A549 (cell line): ENCODE results near the gene TNIK. TPM values are rescaled to one million over a fixed set of nuclear protein-coding genes. Genes with fewer than 3 reads are reported as not detected.

ENCODE experiments used
- ATAC-seq, 2 experiments: fragments of 200-7000 bp in 1 of 2; fragments of >200 bp in 1 of 2; cut with Nextera tagmentation in 1 of 2; cut with Tn5 transposase in 1 of 2; 3 replicates each; pipeline versions ENCODE4 v1.8.0 to v1.9.1; 2018 to 2020; ENCODE audit warnings: mild to moderate bottlenecking in 1 of 2, moderate library complexity in 1 of 2
- CTCF ChIA-PET: fragments of 300-600 bp; sonication (Branson Sonifier 250); formaldehyde crosslinking; extraction: SDS; loops from one replicate; lab custom pipeline; 2021; ENCODE audit warnings: antibody characterized with exemption, inconsistent platforms; lab: Yijun Ruan, JAX
- POLR2A ChIA-PET: fragments of 350-600 bp; formaldehyde crosslinking; extraction: SDS; loops from one replicate; lab custom pipeline; 2021; ENCODE audit warnings: antibody characterized with exemption, inconsistent platforms; lab: Yijun Ruan, JAX
- DNase-seq, 2 experiments: peaks; one replicate each; pipeline versions ENCODE4 v3.0.0 to v3.0.0-alpha.2; 2011 to 2016; ENCODE audit warnings: low read depth in 1 of 2, low spot score in 1 of 2
- FAIRE-seq: peaks from 2 replicates; lab custom pipeline; 2011; peaks lifted over from hg19 to GRCh38; lab: Jason Lieb, UNC
- H3K27ac ChIP-seq, 2 experiments: fragments of >200 bp; sonication (Bioruptor Twin); formaldehyde crosslinking; 3 replicates each; pipeline ENCODE4 v1.5.1; 2016 to 2017
- H3K4me1 ChIP-seq: fragments of >200 bp; sonication (Bioruptor Twin); formaldehyde crosslinking; 3 replicates; pipeline ENCODE4 v1.6.1; 2016
- H3K4me2 ChIP-seq: fragments of >200 bp; sonication (Bioruptor Twin); formaldehyde crosslinking; 3 replicates; pipeline ENCODE4 v1.6.1; 2016
- H3K4me3 ChIP-seq: fragments of >200 bp; sonication (Bioruptor Twin); formaldehyde crosslinking; 3 replicates; pipeline ENCODE4 v1.5.1; 2016
- H3K9me3 ChIP-seq: fragments of >200 bp; sonication (Bioruptor Twin); formaldehyde crosslinking; 3 replicates; pipeline ENCODE4 v1.6.1; 2016
- FOSL2 ChIP-seq, 2 experiments: fragments of 450-650 bp in 1 of 2; fragments of >200 bp in 1 of 2; sonication (Bioruptor Twin) in 1 of 2; formaldehyde crosslinking; IDR thresholded peaks; 2 replicates each; pipeline versions ENCODE4 v1.5.0 to v1.6.1; 2016 to 2020; ENCODE audit warnings: mild to moderate bottlenecking in 1 of 2, moderate library complexity in 1 of 2
- HOXA7 ChIP-seq: fragments of 250-450 bp; sonication (Bioruptor Pico); IDR thresholded peaks from 2 replicates; pipeline ENCODE4 v1.5.0; 2020; ENCODE audit warnings: mild to moderate bottlenecking, moderate library complexity
- HOXB13 ChIP-seq: fragments of 250-450 bp; sonication (Bioruptor Pico); IDR thresholded peaks from 2 replicates; pipeline ENCODE4 v1.5.0; 2020; ENCODE audit warnings: low read depth, mild to moderate bottlenecking, moderate library complexity
- JUN ChIP-seq, 2 experiments: fragments of >200 bp; sonication (Bioruptor Twin); formaldehyde crosslinking; IDR thresholded peaks; 2 replicates in 1 of 2; 3 replicates in 1 of 2; pipeline ENCODE4 v1.6.1; 2016 to 2017
- MAZ ChIP-seq: fragments of 150-350 bp; IDR thresholded peaks from 2 replicates; pipeline ENCODE4 v1.6.1; 2014; ENCODE audit warnings: antibody characterized with exemption, low read depth, low read length, borderline replicate concordance
- NPAS2 ChIP-seq: fragments of 250-450 bp; sonication (Bioruptor Pico); IDR thresholded peaks from 2 replicates; pipeline ENCODE4 v1.8.0; 2022; ENCODE audit warnings: mild to moderate bottlenecking, moderate library complexity, borderline replicate concordance
- NR3C1 ChIP-seq: fragments of >200 bp; sonication (Bioruptor Twin); formaldehyde crosslinking; IDR thresholded peaks from 3 replicates; pipeline ENCODE4 v1.6.1; 2017
- RAD21 ChIP-seq, 2 experiments: fragments of >200 bp in 1 of 2; sonication (Bioruptor Twin) in 1 of 2; formaldehyde crosslinking in 1 of 2; IDR thresholded peaks in 1 of 2; conservative IDR thresholded peaks in 1 of 2; 2 replicates in 1 of 2; 3 replicates in 1 of 2; pipeline ENCODE4 v1.6.1; 2012 to 2018; ENCODE audit warnings: inconsistent platforms in 1 of 2
- RCOR1 ChIP-seq: fragments of 150-350 bp; IDR thresholded peaks from 2 replicates; pipeline ENCODE4 v1.6.1; 2014; ENCODE audit warnings: antibody characterized with exemption, low read length, low read depth
- ZFP36 ChIP-seq: fragments of 450-650 bp; IDR thresholded peaks from 2 replicates; pipeline ENCODE4 v1.6.1; 2014; ENCODE audit warnings: borderline replicate concordance; ENCODE audit not compliant: partially characterized antibody
- ZSCAN20 ChIP-seq: fragments of 250-450 bp; sonication (Bioruptor Pico); IDR thresholded peaks from 2 replicates; pipeline ENCODE4 v1.8.0; 2022; ENCODE audit warnings: mild to moderate bottlenecking, moderate library complexity
- WGBS: methylation state at CpG from one replicate; pipeline ENCODE4 v1.1.6; 2017; ENCODE audit errors: missing lambda C conversion rate; 5-methylcytosine and 5-hydroxymethylcytosine counted together
- polyA plus RNA-seq, 4 experiments: library from polyadenylated mRNA; depleted of rRNA in 3 of 4; stranded (reverse); fragments of >200 nt; fragmentation: RNase III in 1 of 4; extraction: RNeasy Plus Mini Kit Qiagen cat#74134 plus additional on column Dnase treatment in 1 of 4; gene quantifications; 2 replicates in 3 of 4; 3 replicates in 1 of 4; pipeline ENCODE4 v1.2.3, GENCODE V29; 2011 to 2017
- TF ChIP-seq, protein P1 (sequence below): fragments of 450-650 bp; IDR thresholded peaks from 2 replicates; pipeline ENCODE4 v1.6.1; 2014; ENCODE audit warnings: antibody characterized with exemption
- TF ChIP-seq, protein P2 (sequence below): fragments of >200 bp; sonication (Bioruptor Twin); formaldehyde crosslinking; IDR thresholded peaks from 3 replicates; pipeline ENCODE4 v1.6.1; 2016
- TF ChIP-seq, protein P3 (sequence below): fragments of 250-450 bp; sonication (Bioruptor Pico); IDR thresholded peaks from 2 replicates; pipeline ENCODE4 v1.5.0; 2021; ENCODE audit warnings: mild to moderate bottlenecking, moderate library complexity, borderline replicate concordance
- TF ChIP-seq, protein P4 (sequence below): fragments of 150-350 bp; IDR thresholded peaks from 2 replicates; pipeline ENCODE4 v1.6.1; 2014; ENCODE audit warnings: low read depth, mild to moderate bottlenecking, low read length
- TF ChIP-seq, protein P5 (sequence below): IDR thresholded peaks from 2 replicates; pipeline ENCODE4 v1.6.1; 2012; ENCODE audit warnings: low read depth, borderline replicate concordance

TNIK gene
- polyA plus RNA-seq, 2 of the 4 experiments (the other 2 are of a cell fraction), result 1.6 to 1.8 TPM

DNA sequence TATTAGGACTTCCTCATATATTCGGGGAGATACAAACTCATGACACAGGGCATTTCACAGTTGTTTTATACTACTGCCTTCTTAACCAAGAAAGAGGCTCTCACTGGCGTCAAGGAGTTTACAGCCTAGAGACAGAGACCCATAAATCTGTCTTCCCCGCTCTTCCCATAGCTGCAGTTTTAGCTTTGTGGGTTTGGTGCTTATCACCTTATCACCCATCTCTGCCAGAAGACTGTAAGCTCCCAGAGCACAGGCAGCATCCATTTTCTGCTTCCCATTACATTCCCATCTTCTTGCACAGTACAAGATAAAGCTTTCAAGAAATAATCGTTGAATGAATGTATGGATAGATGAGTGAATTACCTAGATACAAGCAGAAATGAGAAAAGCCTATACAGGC lies 144.3 kb downstream of the TNIK start (continued):
- TF ChIP-seq, protein P1, sequence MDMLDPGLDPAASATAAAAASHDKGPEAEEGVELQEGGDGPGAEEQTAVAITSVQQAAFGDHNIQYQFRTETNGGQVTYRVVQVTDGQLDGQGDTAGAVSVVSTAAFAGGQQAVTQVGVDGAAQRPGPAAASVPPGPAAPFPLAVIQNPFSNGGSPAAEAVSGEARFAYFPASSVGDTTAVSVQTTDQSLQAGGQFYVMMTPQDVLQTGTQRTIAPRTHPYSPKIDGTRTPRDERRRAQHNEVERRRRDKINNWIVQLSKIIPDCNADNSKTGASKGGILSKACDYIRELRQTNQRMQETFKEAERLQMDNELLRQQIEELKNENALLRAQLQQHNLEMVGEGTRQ, result no peak
- TF ChIP-seq, protein P2, sequence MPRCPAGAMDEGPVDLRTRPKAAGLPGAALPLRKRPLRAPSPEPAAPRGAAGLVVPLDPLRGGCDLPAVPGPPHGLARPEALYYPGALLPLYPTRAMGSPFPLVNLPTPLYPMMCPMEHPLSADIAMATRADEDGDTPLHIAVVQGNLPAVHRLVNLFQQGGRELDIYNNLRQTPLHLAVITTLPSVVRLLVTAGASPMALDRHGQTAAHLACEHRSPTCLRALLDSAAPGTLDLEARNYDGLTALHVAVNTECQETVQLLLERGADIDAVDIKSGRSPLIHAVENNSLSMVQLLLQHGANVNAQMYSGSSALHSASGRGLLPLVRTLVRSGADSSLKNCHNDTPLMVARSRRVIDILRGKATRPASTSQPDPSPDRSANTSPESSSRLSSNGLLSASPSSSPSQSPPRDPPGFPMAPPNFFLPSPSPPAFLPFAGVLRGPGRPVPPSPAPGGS, result no peak
- TF ChIP-seq, protein P3, sequence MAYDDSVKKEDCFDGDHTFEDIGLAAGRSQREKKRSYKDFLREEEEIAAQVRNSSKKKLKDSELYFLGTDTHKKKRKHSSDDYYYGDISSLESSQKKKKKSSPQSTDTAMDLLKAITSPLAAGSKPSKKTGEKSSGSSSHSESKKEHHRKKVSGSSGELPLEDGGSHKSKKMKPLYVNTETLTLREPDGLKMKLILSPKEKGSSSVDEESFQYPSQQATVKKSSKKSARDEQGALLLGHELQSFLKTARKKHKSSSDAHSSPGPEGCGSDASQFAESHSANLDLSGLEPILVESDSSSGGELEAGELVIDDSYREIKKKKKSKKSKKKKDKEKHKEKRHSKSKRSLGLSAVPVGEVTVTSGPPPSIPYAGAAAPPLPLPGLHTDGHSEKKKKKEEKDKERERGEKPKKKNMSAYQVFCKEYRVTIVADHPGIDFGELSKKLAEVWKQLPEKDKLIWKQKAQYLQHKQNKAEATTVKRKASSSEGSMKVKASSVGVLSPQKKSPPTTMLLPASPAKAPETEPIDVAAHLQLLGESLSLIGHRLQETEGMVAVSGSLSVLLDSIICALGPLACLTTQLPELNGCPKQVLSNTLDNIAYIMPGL (CRISPR knock-in tag), result no peak

DNA sequence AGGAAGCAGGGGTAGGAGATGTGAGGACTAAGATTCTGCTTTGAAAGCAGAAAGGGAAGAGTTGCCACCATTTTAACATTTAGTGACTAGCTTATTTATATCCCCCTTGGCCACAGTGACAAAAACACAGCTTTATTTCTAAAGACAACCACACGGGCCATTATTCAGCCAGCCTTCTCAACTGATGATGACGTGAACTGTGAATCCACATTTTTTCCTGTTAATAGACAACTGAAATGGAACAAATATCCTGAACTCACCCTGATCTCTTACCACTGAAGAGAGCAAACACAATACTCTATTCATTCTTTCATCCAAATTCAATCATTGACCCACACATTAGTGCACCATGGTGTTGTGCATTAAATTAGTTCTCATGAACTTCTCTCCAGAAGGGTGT lies 145.1 kb downstream of the TNIK start:
- DNase-seq (no peak), ATAC-seq (no peak), FAIRE-seq (no peak)
- CTCF ChIA-PET, result no interaction called here
- Histone ChIP-seq H3K4me3 (no peak overlapping the region), H3K27ac (no peak overlapping the region), H3K4me2 (no peak overlapping the region), H3K4me1 (peaks cover 3% of the 10 kb centered on the region; the same call in 1 of the 3 replicates), H3K9me3 (no peaks in the 10 kb centered on the region)
- WGBS, result 79% methylated on average over 2 of the region's 2 CpGs
- TF ChIP-seq HOXA7 (CRISPR knock-in tag), result no peak
- TF ChIP-seq MAZ, result no peak
- TF ChIP-seq, protein P4, sequence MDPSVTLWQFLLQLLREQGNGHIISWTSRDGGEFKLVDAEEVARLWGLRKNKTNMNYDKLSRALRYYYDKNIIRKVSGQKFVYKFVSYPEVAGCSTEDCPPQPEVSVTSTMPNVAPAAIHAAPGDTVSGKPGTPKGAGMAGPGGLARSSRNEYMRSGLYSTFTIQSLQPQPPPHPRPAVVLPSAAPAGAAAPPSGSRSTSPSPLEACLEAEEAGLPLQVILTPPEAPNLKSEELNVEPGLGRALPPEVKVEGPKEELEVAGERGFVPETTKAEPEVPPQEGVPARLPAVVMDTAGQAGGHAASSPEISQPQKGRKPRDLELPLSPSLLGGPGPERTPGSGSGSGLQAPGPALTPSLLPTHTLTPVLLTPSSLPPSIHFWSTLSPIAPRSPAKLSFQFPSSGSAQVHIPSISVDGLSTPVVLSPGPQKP, result no peak
- POLR2A ChIA-PET, result no interaction called here

DNA sequence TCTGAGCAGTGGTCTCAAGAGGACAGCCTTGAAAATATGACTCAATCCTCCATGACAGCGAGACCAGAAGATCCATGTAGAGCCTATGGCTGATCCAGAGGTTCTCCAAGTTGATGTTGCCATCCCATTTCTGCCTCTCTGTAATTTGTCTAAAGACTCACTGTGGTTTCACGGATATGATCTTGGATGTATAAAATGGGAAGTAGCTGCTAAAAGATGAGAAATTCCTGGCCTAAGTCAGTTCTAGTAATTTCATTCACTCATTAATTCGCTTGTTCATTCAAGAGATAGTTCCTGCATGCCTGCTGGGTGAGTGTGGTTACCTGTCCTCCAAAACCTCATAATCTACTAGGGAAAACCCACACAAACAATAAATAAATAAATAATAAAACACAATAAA lies 145.9 kb downstream of the TNIK start:
- WGBS, result 75% methylated on average over 3 of the region's 3 CpGs
- ChIA-PET CTCF (no interaction called here), POLR2A (no interaction called here)
- no peak for TF ChIP-seq ZSCAN20 (CRISPR knock-in tag)
- TF ChIP-seq ZFP36, result no peak
- TF ChIP-seq FOSL2 (IDR thresholded peaks at IDR 0.05), result no peak
- TF ChIP-seq FOSL2 (CRISPR knock-in tag; IDR thresholded peaks at IDR 0.05), result no peak
- no peak for TF ChIP-seq NR3C1
- TF ChIP-seq JUN (IDR thresholded peaks at IDR 0.05), result no peak
- no peak for TF ChIP-seq RCOR1
- TF ChIP-seq HOXB13 (CRISPR knock-in tag), result no peak
- TF ChIP-seq, protein P5, sequence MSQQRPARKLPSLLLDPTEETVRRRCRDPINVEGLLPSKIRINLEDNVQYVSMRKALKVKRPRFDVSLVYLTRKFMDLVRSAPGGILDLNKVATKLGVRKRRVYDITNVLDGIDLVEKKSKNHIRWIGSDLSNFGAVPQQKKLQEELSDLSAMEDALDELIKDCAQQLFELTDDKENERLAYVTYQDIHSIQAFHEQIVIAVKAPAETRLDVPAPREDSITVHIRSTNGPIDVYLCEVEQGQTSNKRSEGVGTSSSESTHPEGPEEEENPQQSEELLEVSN, result no peak
- TF ChIP-seq RAD21 (conservative IDR thresholded peaks at IDR 0.05 in 1 of 2, IDR thresholded peaks at IDR 0.05 in 1 of 2), result no peak
- no peak for TF ChIP-seq NPAS2 (CRISPR knock-in tag)
- no peak overlapping the region for H3K27ac ChIP-seq
- FAIRE-seq (no peak), DNase-seq (no peak), ATAC-seq (no peak)
- H3K9me3 ChIP-seq, result no peaks in the 10 kb centered on the region
- H3K4me3 ChIP-seq, result no peak overlapping the region
- H3K4me2 ChIP-seq, result no peak overlapping the region
- peaks cover 8% of the 10 kb centered on the region; the same call in 1 of the 3 replicates for H3K4me1 ChIP-seq
